OCI-LY3 (cell line): Measurements from ENCODE around the gene AOC3.

ENCODE experiments used
- CTCF ChIP-seq: fragments of 200-600, 300-600 bp; sonication (generic); IDR thresholded peaks from 2 replicates; pipeline ENCODE4 v1.5.1; 2014; ENCODE audit warnings: antibody characterized with exemption, low read length, low read depth
- EZH2phosphoT487 ChIP-seq: fragments of 200-600 bp; shearing (Covaris generic); IDR thresholded peaks from 2 replicates; pipeline ENCODE4 v1.6.1; 2018; ENCODE audit warnings: antibody characterized with exemption, mixed run types, low read depth

- TF ChIP-seq CTCF (no peak), EZH2phosphoT487 (no peak)
These were observed 53.1 kb downstream of the AOC3 start for GRCh38 chr17:42904110-42904469.
